Hepatocyte (in vitro differentiated cells): ENCODE results near the gene UGGT2.

Experiments
- EZH2 ChIP-seq: fragments of 200-600 bp; sonication (generic); IDR thresholded peaks from 2 replicates; pipeline ENCODE4 v1.6.1; 2016; ENCODE audit warnings: antibody characterized with exemption, mild to moderate bottlenecking, borderline replicate concordance
- EZH2phosphoT487 ChIP-seq: fragments of 200-600 bp; sonication (generic); IDR thresholded peaks from one replicate; pipeline ENCODE4 v1.6.1; 2018; ENCODE audit warnings: antibody characterized with exemption, mild to moderate bottlenecking, low read depth, moderate library complexity; ENCODE audit not compliant: unreplicated experiment, severe bottlenecking
- TF ChIP-seq, protein P1 (sequence below): fragments of 200-600 bp; sonication (generic); IDR thresholded peaks from 2 replicates; pipeline ENCODE4 v1.5.1; 2016; ENCODE audit warnings: antibody characterized with exemption, mild to moderate bottlenecking; ENCODE audit not compliant: poor library complexity

DNA sequence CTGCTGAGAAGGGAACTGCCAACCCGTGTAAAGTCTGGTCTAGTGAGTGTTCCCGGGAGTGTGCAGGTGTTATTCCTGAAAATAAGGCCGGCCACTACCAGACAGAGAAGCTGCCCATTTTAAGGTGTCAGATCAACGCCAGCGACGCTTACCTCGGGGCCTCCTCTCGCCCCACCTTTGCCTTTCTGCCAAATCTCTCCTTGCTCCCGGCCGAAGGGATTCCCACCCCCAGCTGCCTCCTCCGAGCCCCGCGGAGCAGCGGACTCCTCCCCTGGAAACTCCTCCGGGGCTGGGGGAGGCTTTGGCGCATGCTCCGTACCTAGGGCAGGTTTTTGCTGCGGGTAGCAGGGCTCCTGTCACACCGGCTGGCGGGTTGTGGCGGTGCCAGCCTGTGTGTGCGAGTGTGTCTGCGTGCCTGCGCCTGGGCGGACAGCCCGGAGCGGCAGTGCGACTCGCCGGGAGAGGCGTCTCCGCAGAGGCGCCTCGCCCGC, 36.6 kb upstream of the UGGT2 start, which contains the start of gene HS6ST3:
- TF ChIP-seq EZH2, result peak; percentile 30
- TF ChIP-seq, protein P1, sequence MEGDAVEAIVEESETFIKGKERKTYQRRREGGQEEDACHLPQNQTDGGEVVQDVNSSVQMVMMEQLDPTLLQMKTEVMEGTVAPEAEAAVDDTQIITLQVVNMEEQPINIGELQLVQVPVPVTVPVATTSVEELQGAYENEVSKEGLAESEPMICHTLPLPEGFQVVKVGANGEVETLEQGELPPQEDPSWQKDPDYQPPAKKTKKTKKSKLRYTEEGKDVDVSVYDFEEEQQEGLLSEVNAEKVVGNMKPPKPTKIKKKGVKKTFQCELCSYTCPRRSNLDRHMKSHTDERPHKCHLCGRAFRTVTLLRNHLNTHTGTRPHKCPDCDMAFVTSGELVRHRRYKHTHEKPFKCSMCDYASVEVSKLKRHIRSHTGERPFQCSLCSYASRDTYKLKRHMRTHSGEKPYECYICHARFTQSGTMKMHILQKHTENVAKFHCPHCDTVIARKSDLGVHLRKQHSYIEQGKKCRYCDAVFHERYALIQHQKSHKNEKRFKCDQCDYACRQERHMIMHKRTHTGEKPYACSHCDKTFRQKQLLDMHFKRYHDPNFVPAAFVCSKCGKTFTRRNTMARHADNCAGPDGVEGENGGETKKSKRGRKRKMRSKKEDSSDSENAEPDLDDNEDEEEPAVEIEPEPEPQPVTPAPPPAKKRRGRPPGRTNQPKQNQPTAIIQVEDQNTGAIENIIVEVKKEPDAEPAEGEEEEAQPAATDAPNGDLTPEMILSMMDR, result no peak
- TF ChIP-seq EZH2phosphoT487, result no peak
